Measurements from ENCODE around the gene ADAMTS13. TPM values are rescaled to one million over a fixed set of nuclear protein-coding genes. Genes with fewer than 3 reads are reported as not detected.

The ADAMTS13 gene
- total RNA-seq, 2 experiments from 2014 or later = 2.3 to 3.0 TPM

DNA sequence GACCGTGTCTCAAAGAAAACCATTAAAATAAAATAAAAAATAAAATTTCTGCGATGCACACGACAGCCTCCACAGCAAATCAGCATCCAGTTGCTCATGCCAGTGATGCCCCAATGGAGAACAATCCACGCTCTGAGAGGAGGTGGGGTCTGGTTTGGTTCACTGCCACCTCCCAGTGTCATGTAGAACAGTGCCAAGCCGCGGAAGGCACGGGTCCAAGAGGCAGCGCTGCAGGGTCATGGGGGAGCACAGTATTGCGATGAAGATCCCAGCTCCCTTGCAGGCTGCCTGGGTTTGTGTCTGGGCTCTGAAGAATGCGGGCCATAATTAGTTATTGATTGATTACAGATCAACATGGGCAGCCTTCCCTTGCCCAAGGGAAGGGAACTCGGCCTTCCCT is 31.5 kb downstream of the ADAMTS13 start:
- no peak overlapping the region for H3K27ac Mint-ChIP-seq
- H3K27me3 Mint-ChIP-seq = no peaks in the 10 kb centered on the region
- no peaks in the 10 kb centered on the region for H3K9me3 Mint-ChIP-seq
- H3K4me1 Mint-ChIP-seq = no peaks in the 10 kb centered on the region
- H3K4me3 Mint-ChIP-seq = no peak overlapping the region
- DNase-seq = no peak
- ChIA-PET POLR2A (no interaction called here), CTCF (no interaction called here)
- no peaks in the 10 kb centered on the region for H3K36me3 Mint-ChIP-seq (ENCODE audit: low read depth)

- no peak overlapping the region for H3K4me3 Mint-ChIP-seq
- CTCF ChIA-PET = no interaction called here
Measured at GRCh38 chr9:133454325-133454724, 32.2 kb downstream of the ADAMTS13 start.

GRCh38 chr9:133454943-133455673 is 32.9 kb downstream of the ADAMTS13 start:
- H3K36me3 Mint-ChIP-seq (ENCODE audit: low read depth) = no peaks in the 10 kb centered on the region
- no peak overlapping the region for H3K27ac Mint-ChIP-seq
- POLR2A ChIA-PET = no interaction called here
- H3K4me3 Mint-ChIP-seq = no peak overlapping the region
- H3K4me1 Mint-ChIP-seq = peaks cover 2% of the 10 kb centered on the region
- CTCF ChIA-PET = no interaction called here
- no peaks in the 10 kb centered on the region for H3K27me3 Mint-ChIP-seq
- H3K9me3 Mint-ChIP-seq = no peaks in the 10 kb centered on the region
- DNase-seq = no peak

More at GRCh38 chr9:133454325-133454724, 32.2 kb downstream of the ADAMTS13 start:
- no peak for DNase-seq
- Mint-ChIP-seq H3K36me3 (ENCODE audit: low read depth) (no peaks in the 10 kb centered on the region), H3K4me1 (no peaks in the 10 kb centered on the region), H3K27me3 (no peaks in the 10 kb centered on the region), H3K9me3 (no peaks in the 10 kb centered on the region), H3K27ac (no peak overlapping the region)
- POLR2A ChIA-PET = no interaction called here

- no peak overlapping the region for H3K4me3 Mint-ChIP-seq
- no peak for DNase-seq
- ChIA-PET POLR2A (no interaction called here), CTCF (no interaction called here)
- H3K36me3 Mint-ChIP-seq (ENCODE audit: low read depth) = no peaks in the 10 kb centered on the region
- H3K27ac Mint-ChIP-seq = no peak overlapping the region
- H3K9me3 Mint-ChIP-seq = no peaks in the 10 kb centered on the region
- peaks cover 2% of the 10 kb centered on the region for H3K4me1 Mint-ChIP-seq
- H3K27me3 Mint-ChIP-seq = no peaks in the 10 kb centered on the region
Measured at GRCh38 chr9:133455936-133456335, 33.8 kb downstream of the ADAMTS13 start.

DNA sequence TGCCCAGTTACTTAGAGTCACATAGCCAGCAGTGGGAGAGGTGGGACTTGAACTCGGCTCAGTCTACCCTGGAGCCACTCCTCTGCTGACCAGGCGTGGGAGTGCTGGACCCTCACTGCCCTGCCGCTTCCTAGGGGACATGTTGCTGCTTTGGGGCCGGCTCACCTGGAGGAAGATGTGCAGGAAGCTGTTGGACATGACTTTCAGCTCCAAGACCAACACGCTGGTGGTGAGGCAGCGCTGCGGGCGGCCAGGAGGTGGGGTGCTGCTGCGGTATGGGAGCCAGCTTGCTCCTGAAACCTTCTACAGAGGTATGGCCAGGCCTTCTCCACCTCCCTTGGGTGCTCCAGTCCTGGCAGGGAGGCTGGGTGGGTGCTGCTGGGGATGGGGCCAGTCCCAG is 34.2 kb downstream of the ADAMTS13 start:
- peaks cover 3% of the 10 kb centered on the region for H3K27me3 Mint-ChIP-seq
- DNase-seq = no peak
- H3K4me3 Mint-ChIP-seq = no peak overlapping the region
- H3K9me3 Mint-ChIP-seq = no peaks in the 10 kb centered on the region
- no peaks in the 10 kb centered on the region for H3K36me3 Mint-ChIP-seq (ENCODE audit: low read depth)
- H3K4me1 Mint-ChIP-seq = peaks cover 2% of the 10 kb centered on the region
- ChIA-PET CTCF (no interaction called here), POLR2A (no interaction called here)
- no peak overlapping the region for H3K27ac Mint-ChIP-seq

- ChIA-PET CTCF (no interaction called here), POLR2A (no interaction called here)
- H3K4me3 Mint-ChIP-seq = no peak overlapping the region
Measured at GRCh38 chr9:133457233-133457632, 35.1 kb downstream of the ADAMTS13 start.

DNA sequence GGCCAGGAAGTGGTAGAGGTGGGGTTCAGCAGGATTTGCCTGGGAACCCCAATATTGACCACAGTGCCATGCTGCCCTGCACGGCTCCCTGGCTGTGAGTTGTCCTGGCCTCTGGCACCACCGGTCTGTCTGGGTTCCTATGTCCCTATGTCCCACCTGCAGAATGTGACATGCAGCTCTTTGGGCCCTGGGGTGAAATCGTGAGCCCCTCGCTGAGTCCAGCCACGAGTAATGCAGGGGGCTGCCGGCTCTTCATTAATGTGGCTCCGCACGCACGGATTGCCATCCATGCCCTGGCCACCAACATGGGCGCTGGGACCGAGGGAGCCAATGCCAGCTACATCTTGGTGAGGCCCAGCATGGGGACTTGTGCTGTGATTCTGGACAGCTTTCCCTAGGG is 35.6 kb downstream of the ADAMTS13 start:
- no peaks in the 10 kb centered on the region for H3K9me3 Mint-ChIP-seq
- POLR2A ChIA-PET = no interaction called here

More at GRCh38 chr9:133457233-133457632, 35.1 kb downstream of the ADAMTS13 start:
- no peaks in the 10 kb centered on the region for H3K36me3 Mint-ChIP-seq (ENCODE audit: low read depth)
- DNase-seq = no peak
- H3K9me3 Mint-ChIP-seq = no peaks in the 10 kb centered on the region
- no peak overlapping the region for H3K27ac Mint-ChIP-seq
- H3K4me1 Mint-ChIP-seq = peaks cover 2% of the 10 kb centered on the region
- H3K27me3 Mint-ChIP-seq = peaks cover 6% of the 10 kb centered on the region

GRCh38 chr9:133458643-133459312 is 36.6 kb downstream of the ADAMTS13 start:
- no peak for DNase-seq
- Mint-ChIP-seq H3K4me3 (peak overlapping the region; percentile 80), H3K9me3 (no peaks in the 10 kb centered on the region), H3K27me3 (peaks cover 6% of the 10 kb centered on the region), H3K27ac (no peak overlapping the region), H3K36me3 (ENCODE audit: low read depth) (no peaks in the 10 kb centered on the region), H3K4me1 (peaks cover 2% of the 10 kb centered on the region)
- POLR2A ChIA-PET = interaction anchor here (0.6 kb wide), 1 partner anchor 1239 kb away, joined by 3 read pairs; no protein-coding TSS in a partner anchor
- CTCF ChIA-PET = interaction anchor here (0.9 to 1.2 kb wide), 2 partner anchors 19 to 37 kb away, joined by 3 read pairs; no protein-coding TSS in a partner anchor

More for the DNA sequence above, 35.6 kb downstream of the ADAMTS13 start:
- no peak overlapping the region for H3K4me3 Mint-ChIP-seq
- peaks cover 2% of the 10 kb centered on the region for H3K4me1 Mint-ChIP-seq
- DNase-seq = no peak
- H3K27ac Mint-ChIP-seq = no peak overlapping the region
- H3K27me3 Mint-ChIP-seq = peaks cover 6% of the 10 kb centered on the region
- CTCF ChIA-PET = interaction anchor here (0.9 kb wide), 1 partner anchor 38 kb away, joined by 3 read pairs; no protein-coding TSS in a partner anchor
- H3K36me3 Mint-ChIP-seq (ENCODE audit: low read depth) = no peaks in the 10 kb centered on the region

- H3K4me3 Mint-ChIP-seq = peak within 1 kb of the TSS; percentile 80
- CTCF ChIA-PET = interaction anchor here (1.2 kb wide), 2 partner anchors 18 to 83 kb away, joined by 3 read pairs; partner anchors contain the start of gene STKLD1
- H3K4me1 Mint-ChIP-seq = peaks cover 2% of the 10 kb centered on the region
- POLR2A ChIA-PET = interaction anchor here (0.6 kb wide), 1 partner anchor 1240 kb away, joined by 3 read pairs; no protein-coding TSS in a partner anchor
- H3K9me3 Mint-ChIP-seq = no peaks in the 10 kb centered on the region
- H3K36me3 Mint-ChIP-seq (ENCODE audit: low read depth) = no peaks in the 10 kb centered on the region
- peaks cover 6% of the 10 kb centered on the region for H3K27me3 Mint-ChIP-seq
- peak; percentile 91 for DNase-seq
- peak within 1 kb of the TSS; percentile 36 for H3K27ac Mint-ChIP-seq
Measured at GRCh38 chr9:133459476-133460404, 37.6 kb downstream of the ADAMTS13 start, which contains the start of gene CACFD1. Gene CACFD1, plus strand, starts transcription at chr9:133459978. Its CDS starts 89 bp downstream, at chr9:133460067.

- Mint-ChIP-seq H3K4me3 (peak overlapping the region; percentile 56), H3K4me1 (peaks cover 2% of the 10 kb centered on the region), H3K27ac (no peak overlapping the region), H3K27me3 (peaks cover 6% of the 10 kb centered on the region), H3K36me3 (ENCODE audit: low read depth) (no peaks in the 10 kb centered on the region), H3K9me3 (no peaks in the 10 kb centered on the region)
- ChIA-PET CTCF (interaction anchor here (1.2 kb wide), 1 partner anchor 84 kb away, joined by 3 read pairs; the partner anchor contains the start of gene STKLD1), POLR2A (no interaction called here)
- peak; percentile 27 for DNase-seq
Measured at GRCh38 chr9:133460405-133461175, 38.4 kb downstream of the ADAMTS13 start.

DNA sequence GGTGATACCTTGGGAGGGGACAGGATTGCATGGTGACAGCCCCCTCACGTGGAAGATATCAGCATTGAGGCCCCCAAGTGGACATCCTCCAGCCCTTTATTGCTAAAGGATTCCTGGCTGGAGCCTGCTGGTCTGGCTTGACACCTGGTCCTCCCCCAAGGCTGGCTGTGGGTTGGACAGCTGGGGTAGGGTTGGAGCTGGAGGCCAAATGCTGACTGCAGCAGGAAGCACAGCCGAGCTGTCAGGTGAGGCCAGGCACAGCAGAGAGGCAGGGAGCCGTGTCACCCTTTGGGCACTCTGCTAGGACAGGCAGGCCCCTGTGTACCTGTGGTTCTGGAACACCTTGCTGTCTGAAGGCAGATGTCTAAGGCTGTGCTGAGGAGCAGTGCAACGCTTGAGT is 39.8 kb downstream of the ADAMTS13 start:
- Mint-ChIP-seq H3K9me3 (no peaks in the 10 kb centered on the region), H3K4me1 (peaks cover 2% of the 10 kb centered on the region), H3K4me3 (no peak overlapping the region), H3K27ac (no peak overlapping the region), H3K36me3 (ENCODE audit: low read depth) (no peaks in the 10 kb centered on the region), H3K27me3 (peaks cover 6% of the 10 kb centered on the region)
- DNase-seq = no peak
- CTCF ChIA-PET = interaction anchor here (1.3 kb wide), 1 partner anchor 12 kb away, joined by 4 read pairs; no protein-coding TSS in a partner anchor
- POLR2A ChIA-PET = no interaction called here

Data from activated CD4-positive, alpha-beta T cell treated with anti-CD3 and anti-CD28 coated beads, Interleukin-2, amount 10 ng/mL, durations not matched to agents 7 days and 5 days (primary cell).